Liver (tissue), 9 donors: ENCODE measurements around the gene ZSWIM8. TPM values are rescaled to one million over a fixed set of nuclear protein-coding genes. Genes with fewer than 3 reads are reported as not detected.

Source experiments
- DNase-seq: peaks from one replicate; pipeline ENCODE4 v3.0.0-alpha.2; 2017; ENCODE audit warnings: low spot score
- H3K27ac ChIP-seq, 2 donors: one replicate each; pipeline ENCODE4 v1.7.0; 2013; ENCODE audit warnings: inconsistent platforms in 2 of 2, low read length in 2 of 2, control low read depth in 1 of 2, low read depth in 1 of 2, mild to moderate bottlenecking in 1 of 2
- H3K27me3 ChIP-seq, 4 donors: one replicate each; pipeline versions ENCODE4 v1.6.1 to v1.7.0; 2013; ENCODE audit warnings: low read length in 3 of 4, inconsistent platforms in 1 of 4, mild to moderate bottlenecking in 1 of 4, moderate library complexity in 1 of 4; ENCODE audit not compliant: control insufficient read depth in 4 of 4, insufficient read depth in 4 of 4
- H3K36me3 ChIP-seq, 4 donors: one replicate each; pipeline versions ENCODE4 v1.6.1 to v1.7.0; 2013; ENCODE audit warnings: low read length in 3 of 4, mild to moderate bottlenecking in 3 of 4, low read depth in 1 of 4, moderate library complexity in 1 of 4; ENCODE audit not compliant: control insufficient read depth in 4 of 4, insufficient read depth in 3 of 4
- H3K4me1 ChIP-seq, 4 donors: one replicate each; pipeline versions ENCODE4 v1.6.1 to v1.7.0; 2013; ENCODE audit warnings: low read length in 3 of 4, mild to moderate bottlenecking in 3 of 4, moderate library complexity in 1 of 4; ENCODE audit not compliant: control insufficient read depth in 4 of 4, insufficient read depth in 4 of 4
- H3K4me3 ChIP-seq, 3 donors: one replicate each; pipeline versions ENCODE4 v1.6.1 to v1.7.0; 2013; ENCODE audit warnings: low read length in 3 of 3, control low read depth in 1 of 3, low read depth in 1 of 3, mild to moderate bottlenecking in 1 of 3
- H3K9ac ChIP-seq, 2 donors: one replicate each; pipeline ENCODE4 v1.7.0; 2013; ENCODE audit warnings: low read length in 2 of 2, mild to moderate bottlenecking in 2 of 2, moderate library complexity in 2 of 2, control low read depth in 1 of 2, low read depth in 1 of 2
- H3K9me3 ChIP-seq, 4 donors: one replicate each; pipeline versions ENCODE4 v1.6.1 to v1.7.0; 2013; ENCODE audit warnings: low read length in 3 of 4; ENCODE audit not compliant: control insufficient read depth in 4 of 4
- ATF3 ChIP-seq: IDR thresholded peaks from 2 replicates; pipeline ENCODE4 v1.6.1; 2016; ENCODE audit warnings: antibody characterized with exemption
- CTCF ChIP-seq: fragments of 150-350 bp; IDR thresholded peaks from 2 replicates; pipeline ENCODE4 v1.5.1; 2017; ENCODE audit warnings: improper control_type of control experiment, low read depth, low read length; ENCODE audit not compliant: missing input control
- FOXA1 ChIP-seq: IDR thresholded peaks from 2 replicates; pipeline ENCODE4 v1.6.1; 2016; ENCODE audit warnings: antibody characterized with exemption
- FOXA2 ChIP-seq: IDR thresholded peaks from 2 replicates; pipeline ENCODE4 v1.6.1; 2016; ENCODE audit warnings: antibody characterized with exemption
- GABPA ChIP-seq, 2 donors: IDR thresholded peaks in 1 of 2; conservative IDR thresholded peaks in 1 of 2; 2 replicates each; pipeline ENCODE4 v1.6.1; 2016; ENCODE audit warnings: antibody characterized with exemption in 2 of 2, mild to moderate bottlenecking in 1 of 2, moderate library complexity in 1 of 2
- HNF4G ChIP-seq: IDR thresholded peaks from 2 replicates; pipeline ENCODE4 v1.6.1; 2016; ENCODE audit warnings: antibody characterized with exemption
- JUND ChIP-seq, 2 donors: IDR thresholded peaks; 2 replicates each; pipeline ENCODE4 v1.6.1; 2016; ENCODE audit warnings: antibody characterized with exemption in 2 of 2
- NR2F2 ChIP-seq: IDR thresholded peaks from 2 replicates; pipeline ENCODE4 v1.6.1; 2016; ENCODE audit warnings: antibody characterized with exemption
- RAD21 ChIP-seq, 2 donors: IDR thresholded peaks; 2 replicates each; pipeline ENCODE4 v1.6.1; 2016; ENCODE audit warnings: antibody characterized with exemption in 2 of 2, mild to moderate bottlenecking in 2 of 2
- RXRA ChIP-seq, 2 donors: IDR thresholded peaks; 2 replicates each; pipeline ENCODE4 v1.6.1; 2017 to 2018; ENCODE audit warnings: antibody characterized with exemption in 2 of 2, mild to moderate bottlenecking in 1 of 2
- SP1 ChIP-seq: IDR thresholded peaks from 2 replicates; pipeline ENCODE4 v1.6.1; 2018; ENCODE audit warnings: antibody characterized with exemption, mild to moderate bottlenecking
- TAF1 ChIP-seq: conservative IDR thresholded peaks from 2 replicates; pipeline ENCODE4 v1.6.1; 2016; ENCODE audit warnings: antibody characterized with exemption, mild to moderate bottlenecking
- YY1 ChIP-seq: IDR thresholded peaks from 2 replicates; pipeline ENCODE4 v1.6.1; 2016; ENCODE audit warnings: antibody characterized with exemption, mild to moderate bottlenecking
- ZBTB33 ChIP-seq: IDR thresholded peaks from 2 replicates; pipeline ENCODE4 v1.6.1; 2016; ENCODE audit warnings: antibody characterized with exemption
- WGBS: extraction: QIAGEN DNeasy Blood & Tissue Kit; methylation state at CpG from one replicate; pipeline ENCODE4 v1.1.7; 2013; 5-methylcytosine and 5-hydroxymethylcytosine counted together
- polyA plus RNA-seq, 2 donors: library from polyadenylated mRNA; stranded (reverse) in 1 of 2; unstranded in 1 of 2; fragments of 200-250 nt in 1 of 2; fragments of >200 nt in 1 of 2; fragmentation: Nextera tagmentation in 1 of 2; extraction: Ambion mirVana in 1 of 2; gene quantifications; one replicate each; pipeline versions ENCODE4 v1.2.1 to v1.2.3, GENCODE V29; 2013 to 2015
- total RNA-seq, 2 donors: library from RNA; depleted of rRNA; stranded (reverse); fragments of >200 nt; gene quantifications; one replicate each; pipeline ENCODE4 v1.2.3, GENCODE V29; 2014
- donor health status: healthy.
- donor health status: healthy.
- donor health status: healthy.
- donor health status: healthy.
- donor health status: healthy.

ZSWIM8 gene
- total and polyA plus RNA-seq, 4 donors, result 33.3 to 66.2 (median 44.4) TPM

DNA sequence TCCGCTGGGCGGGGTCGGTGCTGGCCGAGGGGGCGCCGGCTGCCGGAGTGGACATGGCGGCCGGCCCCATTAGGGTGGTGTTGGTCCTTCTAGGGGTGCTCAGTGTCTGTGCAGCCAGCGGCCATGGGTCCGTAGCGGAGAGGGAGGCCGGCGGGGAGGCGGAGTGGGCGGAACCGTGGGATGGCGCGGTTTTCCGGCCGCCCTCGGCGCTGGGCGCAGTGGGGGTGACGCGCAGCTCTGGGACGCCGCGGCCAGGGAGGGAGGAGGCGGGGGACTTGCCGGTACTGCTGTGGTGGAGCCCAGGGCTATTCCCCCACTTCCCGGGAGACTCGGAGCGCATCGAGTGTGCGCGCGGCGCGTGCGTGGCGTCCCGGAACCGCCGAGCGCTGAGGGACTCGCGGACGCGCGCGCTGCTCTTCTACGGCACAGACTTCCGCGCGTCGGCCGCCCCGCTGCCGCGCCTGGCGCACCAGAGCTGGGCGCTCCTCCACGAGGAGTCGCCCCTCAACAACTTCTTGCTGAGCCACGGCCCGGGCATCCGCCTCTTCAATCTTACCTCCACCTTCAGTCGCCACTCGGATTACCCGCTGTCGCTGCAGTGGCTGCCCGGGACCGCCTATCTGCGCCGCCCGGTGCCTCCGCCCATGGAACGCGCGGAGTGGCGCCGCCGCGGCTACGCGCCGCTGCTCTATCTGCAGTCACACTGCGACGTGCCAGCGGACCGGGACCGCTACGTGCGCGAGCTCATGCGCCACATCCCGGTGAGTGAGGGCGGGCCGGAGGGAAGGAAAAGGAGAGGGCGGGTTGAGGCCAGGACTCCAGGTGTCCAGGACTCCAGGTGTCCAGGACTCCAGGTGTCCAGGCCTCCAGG, 12.9 kb upstream of the ZSWIM8 start (continued):
- TF ChIP-seq YY1 (peak; percentile 73), ZBTB33 (no peak), ATF3 (no peak)

DNA sequence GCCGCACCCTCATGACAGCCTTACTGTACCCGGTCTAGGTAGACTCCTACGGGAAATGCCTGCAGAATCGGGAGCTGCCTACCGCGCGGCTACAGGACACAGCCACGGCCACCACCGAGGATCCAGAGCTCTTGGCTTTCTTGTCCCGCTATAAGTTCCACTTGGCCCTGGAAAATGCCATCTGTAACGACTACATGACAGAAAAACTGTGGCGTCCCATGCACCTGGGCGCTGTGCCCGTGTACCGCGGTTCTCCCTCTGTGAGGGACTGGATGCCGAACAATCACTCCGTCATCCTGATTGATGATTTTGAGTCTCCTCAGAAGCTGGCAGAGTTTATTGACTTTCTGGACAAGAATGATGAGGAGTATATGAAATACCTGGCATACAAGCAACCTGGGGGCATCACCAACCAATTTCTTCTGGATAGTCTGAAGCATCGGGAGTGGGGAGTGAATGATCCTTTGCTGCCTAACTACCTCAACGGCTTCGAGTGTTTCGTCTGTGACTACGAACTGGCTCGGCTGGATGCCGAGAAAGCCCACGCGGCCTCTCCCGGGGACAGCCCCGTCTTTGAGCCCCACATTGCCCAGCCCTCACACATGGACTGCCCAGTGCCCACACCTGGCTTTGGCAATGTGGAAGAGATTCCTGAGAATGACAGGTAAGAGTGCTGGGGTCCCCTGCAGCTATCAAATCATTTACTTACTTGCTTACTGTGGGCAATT, 12.1 kb upstream of the ZSWIM8 start:
- peak overlapping the region; percentile 99 to 100 for H3K27ac ChIP-seq
- WGBS, result 10% methylated on average over 29 of the region's 29 CpGs
- DNase-seq, result no peak
- H3K9me3 ChIP-seq, result no peaks in the 10 kb centered on the region
- no peaks in the 10 kb centered on the region for H3K27me3 ChIP-seq
- TF ChIP-seq FOXA1 (no peak), FOXA2 (no peak), HNF4G (no peak), SP1 (no peak), NR2F2 (no peak), GABPA (IDR thresholded peaks at IDR 0.05 in 1 of 2, conservative IDR thresholded peaks at IDR 0.05 in 1 of 2) (no peak), CTCF (no peak), YY1 (no peak), JUND (IDR thresholded peaks at IDR 0.05) (no peak), TAF1 (no peak), RXRA (IDR thresholded peaks at IDR 0.05) (no peak)
- H3K9ac ChIP-seq, result peak overlapping the region; percentile 14 to 68
- H3K36me3 ChIP-seq, result peaks cover 11 to 37% (median 27%) of the 10 kb centered on the region in 4 donors
- peaks cover 6 to 28% (median 25%) of the 10 kb centered on the region in 4 donors for H3K4me1 ChIP-seq
- H3K4me3 ChIP-seq, result peak overlapping the region; percentile 80 to 95 (median 90)

GRCh38 chr10:73774637-73775036, 10.8 kb upstream of the ZSWIM8 start:
- no peak for TF ChIP-seq FOXA1
- peak; percentile 40 to 57 for TF ChIP-seq RAD21 (IDR thresholded peaks at IDR 0.05)
- 44% methylated on average over 5 of the region's 5 CpGs for WGBS
- Histone ChIP-seq H3K9me3 (no peaks in the 10 kb centered on the region), H3K27me3 (no peaks in the 10 kb centered on the region), H3K4me3 (no peak overlapping the region), H3K36me3 (peaks cover 6 to 29% (median 18%) of the 10 kb centered on the region in 4 donors), H3K9ac (peak overlapping the region in 1 of 2 donors; percentile 7), H3K27ac (no peak overlapping the region), H3K4me1 (peaks cover 6 to 28% (median 25%) of the 10 kb centered on the region in 4 donors)
- no peak for DNase-seq
